ENCODE measurements around the gene ZNF563.

Gene ZNF563

DNA sequence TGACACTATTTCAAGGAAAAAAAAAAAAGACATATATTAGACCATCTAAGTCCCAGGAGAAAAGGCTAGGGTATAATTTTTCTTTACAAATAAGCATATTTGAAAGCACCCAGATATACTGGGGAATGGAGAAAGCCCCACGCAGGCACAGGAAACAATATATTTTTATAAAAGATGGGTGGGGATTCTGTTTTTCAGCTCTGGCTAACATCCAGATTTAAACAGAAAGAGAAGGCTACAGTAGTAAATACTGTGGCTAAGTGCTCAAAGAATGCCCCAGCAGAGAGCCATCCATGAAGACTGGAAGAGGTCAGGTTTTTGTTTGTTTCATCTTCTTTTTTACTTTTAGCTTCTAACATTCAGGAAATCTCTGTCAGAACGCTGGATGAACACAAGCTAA is 54.7 kb downstream of the ZNF563 start:
- Histone ChIP-seq H3K9me3 (replicated peaks; ENCODE audit: insufficient read depth, low read length) (no peaks in the 10 kb centered on the region), H3K4me2 (ENCODE audit: low read depth, low read length) (no peak overlapping the region), H3K79me2 (ENCODE audit: low read length) (peaks cover 25% of the 10 kb centered on the region), H2AFZ (ENCODE audit: low read length) (no peak overlapping the region), H3K36me3 (replicated peaks; ENCODE audit: insufficient read depth, low read length) (peaks cover 4% of the 10 kb centered on the region), H3K4me1 (ENCODE audit: low read length) (no peaks in the 10 kb centered on the region), H3K4me3 (ENCODE audit: low read length) (no peak overlapping the region), H3K9me2 (replicated peaks; ENCODE audit: insufficient read depth, low read length) (no peaks in the 10 kb centered on the region), H3K27ac (ENCODE audit: low read length) (no peak overlapping the region), H3K27me3 (replicated peaks; ENCODE audit: insufficient read depth, low read length) (no peaks in the 10 kb centered on the region), H4K20me1 (ENCODE audit: insufficient read depth, low read length) (no peaks in the 10 kb centered on the region), H3K9ac (ENCODE audit: low read length) (no peak overlapping the region), H3F3A (ENCODE audit: insufficient read depth, low read length) (no peaks in the 10 kb centered on the region)
- TF ChIP-seq, protein P1, sequence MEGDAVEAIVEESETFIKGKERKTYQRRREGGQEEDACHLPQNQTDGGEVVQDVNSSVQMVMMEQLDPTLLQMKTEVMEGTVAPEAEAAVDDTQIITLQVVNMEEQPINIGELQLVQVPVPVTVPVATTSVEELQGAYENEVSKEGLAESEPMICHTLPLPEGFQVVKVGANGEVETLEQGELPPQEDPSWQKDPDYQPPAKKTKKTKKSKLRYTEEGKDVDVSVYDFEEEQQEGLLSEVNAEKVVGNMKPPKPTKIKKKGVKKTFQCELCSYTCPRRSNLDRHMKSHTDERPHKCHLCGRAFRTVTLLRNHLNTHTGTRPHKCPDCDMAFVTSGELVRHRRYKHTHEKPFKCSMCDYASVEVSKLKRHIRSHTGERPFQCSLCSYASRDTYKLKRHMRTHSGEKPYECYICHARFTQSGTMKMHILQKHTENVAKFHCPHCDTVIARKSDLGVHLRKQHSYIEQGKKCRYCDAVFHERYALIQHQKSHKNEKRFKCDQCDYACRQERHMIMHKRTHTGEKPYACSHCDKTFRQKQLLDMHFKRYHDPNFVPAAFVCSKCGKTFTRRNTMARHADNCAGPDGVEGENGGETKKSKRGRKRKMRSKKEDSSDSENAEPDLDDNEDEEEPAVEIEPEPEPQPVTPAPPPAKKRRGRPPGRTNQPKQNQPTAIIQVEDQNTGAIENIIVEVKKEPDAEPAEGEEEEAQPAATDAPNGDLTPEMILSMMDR (IDR thresholded peaks at IDR 0.05; ENCODE audit: low read length): no peak
- no peak for TF ChIP-seq EZH2 (optimal IDR thresholded peaks at IDR 0.05; ENCODE audit: low read depth, low read length)
- no peak for TF ChIP-seq EZH2phosphoT487 (IDR thresholded peaks at IDR 0.05; ENCODE audit: low read length)
- no peak for DNase-seq

DNA sequence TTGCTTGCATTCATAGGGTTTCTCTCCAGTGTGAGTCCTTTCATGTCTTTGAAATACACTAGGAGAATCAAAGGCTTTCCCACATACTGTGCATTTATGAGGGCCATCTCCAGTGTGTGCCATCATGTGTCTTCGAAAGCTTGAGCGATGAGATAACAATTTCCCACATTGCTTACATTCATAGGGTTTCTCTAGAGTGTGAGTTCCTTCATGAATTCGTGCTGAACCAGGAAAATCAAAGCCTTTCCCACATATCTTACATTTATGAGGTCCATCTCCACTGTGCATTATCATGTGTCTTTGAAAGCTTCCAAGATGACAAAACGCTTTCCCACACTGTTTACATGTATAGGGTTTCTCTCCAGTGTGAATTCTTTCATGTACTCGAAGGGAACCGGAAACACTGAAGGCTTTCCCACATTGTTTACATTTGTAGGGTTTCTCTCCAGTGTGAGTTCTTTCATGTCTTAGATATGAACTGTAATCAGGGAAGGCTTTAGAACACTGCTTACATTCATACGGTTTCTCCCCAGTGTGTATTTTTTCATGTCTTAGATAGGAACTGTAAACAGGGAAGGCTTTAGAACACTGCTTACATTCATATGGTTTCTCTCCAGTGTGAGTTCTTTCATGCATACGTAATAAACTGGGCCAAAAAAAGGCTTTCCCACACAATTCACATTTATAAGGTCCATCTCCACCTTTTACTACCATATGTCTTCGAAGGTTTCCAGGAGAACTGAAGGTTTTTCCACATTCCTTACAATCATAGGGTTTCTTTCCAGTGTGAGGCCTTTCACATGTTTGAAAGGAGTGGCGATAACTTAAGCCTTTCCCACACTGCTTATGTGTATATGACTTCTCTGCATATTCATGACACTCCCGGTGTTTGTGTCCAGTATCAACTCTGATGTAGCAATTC is 60.2 kb downstream of the ZNF563 start:
- Histone ChIP-seq H3K36me3 (replicated peaks; ENCODE audit: insufficient read depth, low read length) (peaks cover 16% of the 10 kb centered on the region), H3K4me3 (ENCODE audit: low read length) (no peak overlapping the region), H2AFZ (ENCODE audit: low read length) (no peak overlapping the region), H3K9ac (ENCODE audit: low read length) (no peak overlapping the region), H3K4me2 (ENCODE audit: low read depth, low read length) (no peak overlapping the region), H3F3A (ENCODE audit: insufficient read depth, low read length) (no peaks in the 10 kb centered on the region), H3K9me3 (replicated peaks; ENCODE audit: insufficient read depth, low read length) (0 out of 2 replicates have a peak, but pooled peaks cover 3% of the 10 kb centered on the region), H3K27me3 (replicated peaks; ENCODE audit: insufficient read depth, low read length) (no peaks in the 10 kb centered on the region), H3K4me1 (ENCODE audit: low read length) (no peaks in the 10 kb centered on the region), H3K79me2 (ENCODE audit: low read length) (0 out of 2 replicates have a peak, but pooled peaks cover 13% of the 10 kb centered on the region), H4K20me1 (ENCODE audit: insufficient read depth, low read length) (no peaks in the 10 kb centered on the region), H3K9me2 (replicated peaks; ENCODE audit: insufficient read depth, low read length) (no peaks in the 10 kb centered on the region), H3K27ac (ENCODE audit: low read length) (no peak overlapping the region)
- DNase-seq: no peak
- TF ChIP-seq, protein P1 (IDR thresholded peaks at IDR 0.05; ENCODE audit: low read length): no peak
- no peak for TF ChIP-seq EZH2phosphoT487 (IDR thresholded peaks at IDR 0.05; ENCODE audit: low read length)
- no peak for TF ChIP-seq EZH2 (optimal IDR thresholded peaks at IDR 0.05; ENCODE audit: low read depth, low read length)

DNA sequence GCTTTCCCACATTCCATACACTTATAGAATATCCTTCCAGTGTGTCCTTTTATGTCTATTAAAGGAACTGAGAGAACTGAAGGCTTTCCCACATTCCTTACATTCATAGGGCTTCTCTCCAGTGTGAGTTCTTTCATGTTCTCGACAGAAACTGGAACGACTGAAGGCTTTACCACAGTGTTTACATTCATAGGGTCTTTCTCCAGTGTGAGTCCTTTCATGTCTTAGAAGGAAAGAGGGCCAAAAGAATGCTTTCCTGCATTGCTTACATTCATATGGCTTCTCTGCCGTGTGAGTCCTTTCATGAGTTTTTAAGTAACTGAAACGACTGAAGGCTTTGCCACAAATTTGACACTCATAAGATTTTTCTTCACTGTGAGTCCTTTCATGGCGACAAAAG is 61.0 kb downstream of the ZNF563 start:
- Histone ChIP-seq H3K79me2 (ENCODE audit: low read length) (0 out of 2 replicates have a peak, but pooled peaks cover 6% of the 10 kb centered on the region), H3K9me3 (replicated peaks; ENCODE audit: insufficient read depth, low read length) (0 out of 2 replicates have a peak, but pooled peaks cover 3% of the 10 kb centered on the region)

More for the DNA sequence above, 61.0 kb downstream of the ZNF563 start:
- Histone ChIP-seq H3K36me3 (replicated peaks; ENCODE audit: insufficient read depth, low read length) (peaks cover 16% of the 10 kb centered on the region), H3K4me3 (ENCODE audit: low read length) (no peak overlapping the region), H3K27me3 (replicated peaks; ENCODE audit: insufficient read depth, low read length) (no peaks in the 10 kb centered on the region), H3K4me2 (ENCODE audit: low read depth, low read length) (no peak overlapping the region), H2AFZ (ENCODE audit: low read length) (no peak overlapping the region), H3K27ac (ENCODE audit: low read length) (no peak overlapping the region), H3K4me1 (ENCODE audit: low read length) (no peaks in the 10 kb centered on the region), H4K20me1 (ENCODE audit: insufficient read depth, low read length) (no peaks in the 10 kb centered on the region), H3K9me2 (replicated peaks; ENCODE audit: insufficient read depth, low read length) (no peaks in the 10 kb centered on the region), H3F3A (ENCODE audit: insufficient read depth, low read length) (no peaks in the 10 kb centered on the region), H3K9ac (ENCODE audit: low read length) (no peak overlapping the region)
- DNase-seq: no peak
- TF ChIP-seq EZH2 (optimal IDR thresholded peaks at IDR 0.05; ENCODE audit: low read depth, low read length) (no peak), EZH2phosphoT487 (IDR thresholded peaks at IDR 0.05; ENCODE audit: low read length) (no peak)
- TF ChIP-seq, protein P1 (IDR thresholded peaks at IDR 0.05; ENCODE audit: low read length): no peak
